ENCODE measurements around the gene SYN1. TPM values are rescaled to one million over a fixed set of nuclear protein-coding genes. Genes with fewer than 3 reads are reported as not detected.

Gene SYN1
- total and polyA plus RNA-seq, 2 experiments from 2014 or later, result 3.6 to 6.7 TPM

DNA sequence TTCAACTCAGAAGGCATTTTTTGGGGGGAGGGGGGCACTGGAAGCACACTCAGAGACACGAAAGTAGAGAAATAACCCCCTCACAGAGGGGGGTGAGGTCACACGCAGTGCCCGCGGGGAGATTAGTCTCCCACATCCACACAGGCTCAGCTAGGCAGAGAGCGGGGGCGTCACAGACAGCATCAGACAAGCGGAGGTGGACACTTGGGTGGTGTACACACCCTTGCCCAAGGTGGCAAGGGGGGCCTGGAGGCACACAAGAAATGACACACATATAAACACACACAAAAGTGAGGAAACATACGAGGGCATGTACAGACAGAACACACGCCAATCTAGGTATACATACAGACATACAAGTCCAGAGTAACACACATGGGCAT, 637 bp upstream of the SYN1 start (continued):
- TF ChIP-seq ZNF462 (CRISPR knock-in tag; IDR thresholded peaks at IDR 0.05) (no peak), NANOG (IDR thresholded peaks at IDR 0.05; ENCODE audit: borderline replicate concordance) (no peak), EZH2phosphoT487 (IDR thresholded peaks at IDR 0.05; ENCODE audit: unreplicated experiment) (no peak), STAT1 (IDR thresholded peaks at IDR 0.05; ENCODE audit: unreplicated experiment) (no peak), CREB1 (CRISPR knock-in tag; IDR thresholded peaks at IDR 0.05; ENCODE audit: low read depth) (no peak), ZNF331 (CRISPR knock-in tag; IDR thresholded peaks at IDR 0.05; ENCODE audit: low read depth) (no peak)

DNA sequence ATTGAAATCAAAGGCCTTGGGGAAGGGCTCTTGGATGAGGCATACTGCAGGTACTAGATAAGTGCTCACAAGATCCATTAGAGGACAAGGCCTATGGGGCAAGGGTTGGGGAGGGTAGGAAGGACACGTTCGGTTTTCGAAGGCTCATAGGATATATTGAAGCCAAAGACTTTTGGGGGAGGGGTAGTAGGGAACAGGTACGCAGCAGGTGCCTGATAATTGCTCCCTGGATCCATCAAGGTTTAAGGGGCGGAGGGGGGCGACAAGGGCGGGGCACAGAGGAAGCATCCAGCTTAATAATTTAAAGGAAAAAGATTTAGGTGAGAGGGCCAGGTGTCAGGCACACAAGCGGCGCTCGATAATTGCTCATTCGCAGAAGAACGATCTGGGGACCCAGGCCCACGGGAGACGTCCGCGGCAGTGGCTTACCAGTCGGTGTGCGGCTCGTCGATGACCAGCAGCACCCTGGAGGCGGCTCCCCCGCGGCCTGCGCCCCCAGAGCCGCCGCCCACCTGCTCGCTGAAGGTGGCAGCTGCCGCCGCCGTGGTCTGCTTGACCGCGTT, 653 bp downstream of the SYN1 start:
- ATAC-seq, result no peak
- H3K36me3 Mint-ChIP-seq (ENCODE audit: low read depth), result no peaks in the 10 kb centered on the region
- H3K4me3 ChIP-seq, result peak overlapping the region; percentile 51
- H3K79me2 ChIP-seq (replicated peaks; ENCODE audit: insufficient read depth), result no peaks in the 10 kb centered on the region
- DNase-seq (ENCODE audit: low spot score), result no peak
- H3K27ac ChIP-seq (ENCODE audit: low read depth), result no peak overlapping the region
- TF ChIP-seq, protein P1, sequence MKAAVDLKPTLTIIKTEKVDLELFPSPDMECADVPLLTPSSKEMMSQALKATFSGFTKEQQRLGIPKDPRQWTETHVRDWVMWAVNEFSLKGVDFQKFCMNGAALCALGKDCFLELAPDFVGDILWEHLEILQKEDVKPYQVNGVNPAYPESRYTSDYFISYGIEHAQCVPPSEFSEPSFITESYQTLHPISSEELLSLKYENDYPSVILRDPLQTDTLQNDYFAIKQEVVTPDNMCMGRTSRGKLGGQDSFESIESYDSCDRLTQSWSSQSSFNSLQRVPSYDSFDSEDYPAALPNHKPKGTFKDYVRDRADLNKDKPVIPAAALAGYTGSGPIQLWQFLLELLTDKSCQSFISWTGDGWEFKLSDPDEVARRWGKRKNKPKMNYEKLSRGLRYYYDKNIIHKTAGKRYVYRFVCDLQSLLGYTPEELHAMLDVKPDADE (IDR thresholded peaks at IDR 0.05), result no peak
- no peak for TF ChIP-seq NANOG (IDR thresholded peaks at IDR 0.05; ENCODE audit: borderline replicate concordance)
- no peaks in the 10 kb centered on the region for H3K27me3 ChIP-seq (ENCODE audit: insufficient read depth)
- H3K4me3 Mint-ChIP-seq, result peak overlapping the region; percentile 58
- no peaks in the 10 kb centered on the region for H3F3A ChIP-seq (replicated peaks; ENCODE audit: low read depth)
- no peak overlapping the region for H3K27ac Mint-ChIP-seq
- H3K4me1 ChIP-seq (ENCODE audit: insufficient read depth), result no peaks in the 10 kb centered on the region
- no peaks in the 10 kb centered on the region for H4K20me1 ChIP-seq (replicated peaks; ENCODE audit: insufficient read depth)
- H2AFZ ChIP-seq, result no peak overlapping the region
- no peaks in the 10 kb centered on the region for H3K9me3 Mint-ChIP-seq
- peaks cover 9% of the 10 kb centered on the region for H3K27me3 Mint-ChIP-seq (ENCODE audit: insufficient read depth, low read depth, poor library complexity)
- H3K4me2 ChIP-seq, result peak overlapping the region; percentile 67
- H3K9me2 ChIP-seq (ENCODE audit: insufficient read depth), result no peaks in the 10 kb centered on the region
- H3K36me3 ChIP-seq (ENCODE audit: insufficient read depth), result no peaks in the 10 kb centered on the region
- peaks cover 18% of the 10 kb centered on the region for H3K4me1 Mint-ChIP-seq

All from GM23338 (cell line).